Measurements from ENCODE around the gene CAPN3. TPM values are rescaled to one million over a fixed set of nuclear protein-coding genes. Genes with fewer than 3 reads are reported as not detected.
A peak's percentile ranks its signal among the peaks of the same experiment; 100 is the strongest.

The CAPN3 gene
- total RNA-seq, 2 donors from 2014 or later: 19.8 to 37.0 TPM

DNA sequence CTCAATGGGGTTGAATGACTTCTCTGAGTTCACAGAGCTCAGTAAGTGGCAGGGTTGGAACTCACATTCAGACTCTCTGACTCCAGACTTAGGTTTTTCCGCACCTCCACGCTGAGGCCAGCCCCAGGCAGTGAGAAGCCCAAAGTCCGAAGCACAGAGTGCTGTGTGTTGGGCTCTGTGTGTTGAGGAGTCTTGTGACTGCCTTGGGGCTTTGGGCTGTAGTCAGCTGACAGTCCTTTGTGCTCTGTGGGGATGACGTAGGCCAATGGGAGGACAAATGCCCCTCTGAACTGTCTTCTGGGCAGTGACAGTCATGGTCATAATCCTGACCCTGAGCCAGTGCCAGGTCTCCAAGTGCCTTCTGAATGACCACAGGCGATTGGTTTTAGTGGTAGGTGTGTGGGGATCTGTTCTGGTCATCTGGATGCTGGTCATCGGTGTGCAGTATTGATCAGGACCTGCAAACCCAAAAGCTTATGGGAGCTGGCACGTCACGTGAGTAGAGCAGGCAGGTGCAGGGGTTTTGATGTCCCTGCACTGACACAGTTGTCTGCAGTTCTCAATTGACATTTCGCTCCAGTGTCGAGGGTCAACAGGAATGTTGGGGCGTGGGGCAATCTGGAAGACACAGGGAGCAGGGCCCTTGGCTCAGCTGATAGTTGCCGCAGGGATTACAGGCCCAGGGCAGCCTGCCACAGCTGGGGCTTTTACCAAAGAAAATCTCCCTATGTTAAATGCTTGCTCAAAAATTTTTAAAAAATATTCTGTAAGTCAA, 45.3 kb downstream of the CAPN3 start:
- Histone ChIP-seq H3K9me3 (no peaks in the 10 kb centered on the region), H3K4me1 (ENCODE audit: control insufficient read depth in 1 of 2, low read depth in 2 of 2) (peaks cover 0 to 12% of the 10 kb centered on the region in 2 donors), H3K4me3 (no peak overlapping the region), H3K36me3 (peaks cover 3% of the 10 kb centered on the region), H3K27ac (no peak overlapping the region), H3K27me3 (replicated peaks; ENCODE audit: insufficient read depth) (no peaks in the 10 kb centered on the region)
- no peak for DNase-seq (ENCODE audit: low spot score)
- no peak for ATAC-seq (ENCODE audit: insufficient number of reproducible peaks, low FRiP score, low read depth)
- TF ChIP-seq, protein P1, sequence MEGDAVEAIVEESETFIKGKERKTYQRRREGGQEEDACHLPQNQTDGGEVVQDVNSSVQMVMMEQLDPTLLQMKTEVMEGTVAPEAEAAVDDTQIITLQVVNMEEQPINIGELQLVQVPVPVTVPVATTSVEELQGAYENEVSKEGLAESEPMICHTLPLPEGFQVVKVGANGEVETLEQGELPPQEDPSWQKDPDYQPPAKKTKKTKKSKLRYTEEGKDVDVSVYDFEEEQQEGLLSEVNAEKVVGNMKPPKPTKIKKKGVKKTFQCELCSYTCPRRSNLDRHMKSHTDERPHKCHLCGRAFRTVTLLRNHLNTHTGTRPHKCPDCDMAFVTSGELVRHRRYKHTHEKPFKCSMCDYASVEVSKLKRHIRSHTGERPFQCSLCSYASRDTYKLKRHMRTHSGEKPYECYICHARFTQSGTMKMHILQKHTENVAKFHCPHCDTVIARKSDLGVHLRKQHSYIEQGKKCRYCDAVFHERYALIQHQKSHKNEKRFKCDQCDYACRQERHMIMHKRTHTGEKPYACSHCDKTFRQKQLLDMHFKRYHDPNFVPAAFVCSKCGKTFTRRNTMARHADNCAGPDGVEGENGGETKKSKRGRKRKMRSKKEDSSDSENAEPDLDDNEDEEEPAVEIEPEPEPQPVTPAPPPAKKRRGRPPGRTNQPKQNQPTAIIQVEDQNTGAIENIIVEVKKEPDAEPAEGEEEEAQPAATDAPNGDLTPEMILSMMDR (IDR thresholded peaks at IDR 0.05): no peak

DNA sequence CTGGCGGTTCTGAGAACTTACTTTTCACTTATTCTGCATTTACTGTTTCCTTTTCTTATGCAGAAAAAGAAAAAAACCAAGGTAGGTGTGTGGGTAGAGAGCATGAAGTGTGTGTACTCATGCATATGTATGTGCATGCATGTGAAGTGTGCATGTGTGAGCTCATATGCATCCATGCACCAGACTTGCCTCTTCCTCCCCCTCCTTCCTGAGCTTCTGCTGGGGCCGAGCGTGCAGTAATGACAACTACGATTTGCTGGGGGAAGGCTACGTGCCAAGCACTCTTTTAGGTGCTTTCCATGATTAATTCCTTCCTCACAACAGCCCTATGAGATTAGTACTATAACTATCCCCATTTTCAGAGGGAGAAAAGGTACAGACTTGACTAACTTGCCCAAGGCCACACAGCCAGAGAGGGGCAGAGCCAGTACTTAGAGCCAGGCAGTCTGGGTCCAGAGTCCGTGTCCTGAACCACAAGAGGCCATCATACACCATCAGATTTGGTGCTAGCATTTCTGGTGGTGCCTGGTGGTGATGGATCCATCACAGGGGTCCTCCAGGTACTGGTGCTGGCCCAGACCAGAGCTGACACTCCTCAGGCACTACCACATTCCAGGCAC, 46.7 kb downstream of the CAPN3 start:
- ATAC-seq (ENCODE audit: insufficient number of reproducible peaks, low FRiP score, low read depth) (peak; percentile 24), DNase-seq (ENCODE audit: low spot score) (no peak)
- Histone ChIP-seq H3K27me3 (replicated peaks; ENCODE audit: insufficient read depth) (no peaks in the 10 kb centered on the region), H3K36me3 (peaks cover 12% of the 10 kb centered on the region), H3K27ac (no peak overlapping the region), H3K9me3 (no peaks in the 10 kb centered on the region), H3K4me1 (ENCODE audit: control insufficient read depth in 1 of 2, low read depth in 2 of 2) (peaks cover 0 to 12% of the 10 kb centered on the region in 2 donors), H3K4me3 (no peak overlapping the region)
- TF ChIP-seq, protein P1 (IDR thresholded peaks at IDR 0.05): no peak

DNA sequence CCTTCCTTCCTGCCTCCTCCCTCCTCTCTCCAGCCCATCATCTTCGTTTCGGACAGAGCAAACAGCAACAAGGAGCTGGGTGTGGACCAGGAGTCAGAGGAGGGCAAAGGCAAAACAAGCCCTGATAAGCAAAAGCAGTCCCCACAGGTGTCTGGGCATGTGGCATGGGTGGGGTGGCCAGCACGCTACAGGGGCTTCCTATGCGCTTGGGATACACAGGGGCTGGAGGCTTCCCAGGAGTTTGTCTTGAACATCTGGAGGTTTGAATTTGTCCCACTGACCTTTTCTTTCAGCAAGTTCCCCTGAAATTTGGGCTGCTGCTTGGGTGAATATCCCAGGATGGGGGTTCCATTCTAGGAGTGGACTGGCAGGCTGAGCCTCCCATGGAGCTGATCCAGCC, 48.9 kb downstream of the CAPN3 start:
- Histone ChIP-seq H3K27me3 (replicated peaks; ENCODE audit: insufficient read depth) (no peaks in the 10 kb centered on the region), H3K36me3 (peaks cover 18% of the 10 kb centered on the region), H3K4me1 (ENCODE audit: control insufficient read depth in 1 of 2, low read depth in 2 of 2) (peaks cover 0 to 12% of the 10 kb centered on the region in 2 donors), H3K9me3 (no peaks in the 10 kb centered on the region), H3K27ac (no peak overlapping the region), H3K4me3 (no peak overlapping the region)
- no peak for ATAC-seq (ENCODE audit: insufficient number of reproducible peaks, low FRiP score, low read depth)
- TF ChIP-seq, protein P1 (IDR thresholded peaks at IDR 0.05): no peak
- no peak for DNase-seq (ENCODE audit: low spot score)

DNA sequence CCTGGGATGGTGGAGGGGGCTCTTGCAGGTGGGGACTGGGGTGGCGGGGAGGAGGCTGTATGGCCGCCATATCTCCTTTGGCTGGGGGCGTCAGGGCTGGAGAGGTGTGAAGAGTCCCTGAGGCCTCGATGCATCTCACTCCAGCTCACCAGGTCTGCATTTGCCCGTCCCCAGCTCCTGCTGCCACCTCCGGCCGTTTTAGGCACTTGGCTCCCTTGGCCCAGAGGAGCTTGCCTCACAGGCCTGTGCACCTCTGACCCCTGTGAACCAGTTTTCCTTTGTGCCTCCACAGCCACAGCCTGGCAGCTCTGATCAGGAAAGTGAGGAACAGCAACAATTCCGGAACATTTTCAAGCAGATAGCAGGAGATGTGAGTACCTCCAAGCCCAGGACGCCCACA, 49.7 kb downstream of the CAPN3 start:
- TF ChIP-seq, protein P1 (IDR thresholded peaks at IDR 0.05): no peak
- no peak for ATAC-seq (ENCODE audit: insufficient number of reproducible peaks, low FRiP score, low read depth)
- Histone ChIP-seq H3K4me1 (ENCODE audit: control insufficient read depth in 1 of 2, low read depth in 2 of 2) (peaks cover 0 to 19% of the 10 kb centered on the region in 2 donors), H3K9me3 (no peaks in the 10 kb centered on the region), H3K4me3 (no peak overlapping the region), H3K27me3 (replicated peaks; ENCODE audit: insufficient read depth) (no peaks in the 10 kb centered on the region), H3K36me3 (peaks cover 18% of the 10 kb centered on the region), H3K27ac (no peak overlapping the region)
- DNase-seq (ENCODE audit: low spot score): no peak

DNA sequence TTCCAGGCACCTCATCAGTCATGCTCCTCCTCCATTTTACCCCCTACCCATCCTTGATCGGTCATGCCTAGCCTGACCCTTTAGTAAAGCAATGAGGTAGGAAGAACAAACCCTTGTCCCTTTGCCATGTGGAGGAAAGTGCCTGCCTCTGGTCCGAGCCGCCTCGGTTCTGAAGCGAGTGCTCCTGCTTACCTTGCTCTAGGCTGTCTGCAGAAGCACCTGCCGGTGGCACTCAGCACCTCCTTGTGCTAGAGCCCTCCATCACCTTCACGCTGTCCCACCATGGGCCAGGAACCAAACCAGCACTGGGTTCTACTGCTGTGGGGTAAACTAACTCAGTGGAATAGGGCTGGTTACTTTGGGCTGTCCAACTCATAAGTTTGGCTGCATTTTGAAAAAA, 52.6 kb downstream of the CAPN3 start:
- Histone ChIP-seq H3K27ac (no peak overlapping the region), H3K36me3 (peaks cover 32% of the 10 kb centered on the region), H3K4me1 (ENCODE audit: control insufficient read depth in 1 of 2, low read depth in 2 of 2) (peaks cover 0 to 17% of the 10 kb centered on the region in 2 donors), H3K27me3 (replicated peaks; ENCODE audit: insufficient read depth) (no peaks in the 10 kb centered on the region), H3K4me3 (no peak overlapping the region), H3K9me3 (no peaks in the 10 kb centered on the region)
- TF ChIP-seq, protein P1 (IDR thresholded peaks at IDR 0.05): no peak
- ATAC-seq (ENCODE audit: insufficient number of reproducible peaks, low FRiP score, low read depth) (no peak), DNase-seq (ENCODE audit: low spot score) (no peak)
